Measurements from ENCODE around the gene AP2B1.
A peak's percentile ranks its signal among the peaks of the same experiment; 100 is the strongest.

Gene AP2B1

DNA sequence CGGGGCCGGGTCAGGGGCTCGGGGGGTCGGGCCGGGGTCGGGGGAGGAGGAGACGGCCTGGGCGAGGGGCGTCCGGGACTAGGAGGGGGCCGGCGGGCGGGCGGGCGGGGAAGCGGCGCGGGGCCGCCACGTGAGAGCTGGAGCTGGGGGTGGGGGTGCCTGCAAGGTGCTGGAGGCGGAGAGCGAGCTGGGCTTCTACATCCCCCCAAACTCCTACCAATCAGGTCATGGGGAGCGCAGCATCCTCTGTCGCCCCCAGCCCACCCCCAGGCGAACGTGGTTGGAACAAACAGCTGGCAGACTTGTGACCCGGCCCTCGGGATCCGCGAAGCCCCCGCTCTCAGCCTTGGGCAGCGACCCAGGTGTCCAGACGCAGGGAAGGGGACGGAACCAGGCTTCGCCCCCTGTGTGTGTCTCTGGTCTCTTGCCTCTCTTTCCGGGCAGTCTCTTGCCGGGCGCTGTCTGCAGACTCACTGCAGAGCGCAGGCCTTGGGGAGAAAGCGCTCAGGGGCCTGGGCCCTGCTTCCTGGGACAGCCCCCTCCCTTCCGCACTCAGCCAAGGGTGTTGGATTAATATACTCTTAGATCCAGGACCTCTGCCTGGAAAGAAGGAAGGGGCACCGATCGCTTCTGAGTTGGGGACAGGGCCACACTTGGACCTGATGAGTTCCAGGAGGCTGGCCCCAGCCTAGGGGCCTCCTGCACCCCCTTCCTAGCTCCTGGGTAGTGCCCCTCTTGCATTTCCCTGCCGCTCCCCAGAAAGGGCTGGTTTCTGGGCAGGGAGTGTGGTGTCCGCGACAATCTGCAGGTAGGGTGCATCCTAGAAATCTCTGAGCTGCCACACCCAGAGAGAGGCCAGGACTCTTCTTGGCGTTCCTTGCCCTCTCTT, 145.0 kb downstream of the AP2B1 start:
- no peak for DNase-seq

DNA sequence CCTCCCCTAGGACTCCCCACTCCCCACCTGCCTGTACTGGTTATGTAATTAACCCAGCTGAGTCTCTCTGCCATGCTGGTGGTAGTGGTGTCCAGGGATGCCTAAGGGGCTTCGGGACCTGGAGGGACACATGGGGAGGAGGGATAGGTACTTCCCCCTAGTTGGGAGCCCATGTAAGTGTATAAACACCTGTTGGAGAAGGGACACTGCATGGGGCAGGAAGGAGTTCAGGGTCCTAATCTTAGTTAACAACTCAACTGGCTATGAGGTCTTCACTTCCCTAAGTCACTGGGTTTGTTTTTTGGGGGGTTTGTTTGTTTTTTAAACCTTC, 145.6 kb downstream of the AP2B1 start:
- DNase-seq: no peak

DNA sequence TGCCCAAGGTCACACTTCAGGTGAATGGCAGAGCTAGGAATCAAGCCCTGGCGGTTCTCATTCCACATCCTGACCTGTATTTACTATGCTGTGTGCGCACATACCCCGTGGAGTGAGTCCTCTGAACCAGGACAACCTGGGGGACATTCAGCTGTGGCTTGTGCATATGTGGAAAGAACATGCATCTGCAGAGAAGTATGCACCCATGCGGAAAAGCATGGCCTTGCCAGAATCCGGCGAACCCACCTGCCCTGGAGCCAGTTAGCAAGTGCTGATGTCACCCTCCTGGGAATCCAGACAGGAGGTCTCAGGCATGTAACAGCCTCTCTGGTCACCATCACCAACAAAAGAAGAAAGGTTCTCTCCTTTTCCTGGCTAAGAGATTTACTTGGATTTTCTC, 146.2 kb downstream of the AP2B1 start:
- DNase-seq: no peak

DNA sequence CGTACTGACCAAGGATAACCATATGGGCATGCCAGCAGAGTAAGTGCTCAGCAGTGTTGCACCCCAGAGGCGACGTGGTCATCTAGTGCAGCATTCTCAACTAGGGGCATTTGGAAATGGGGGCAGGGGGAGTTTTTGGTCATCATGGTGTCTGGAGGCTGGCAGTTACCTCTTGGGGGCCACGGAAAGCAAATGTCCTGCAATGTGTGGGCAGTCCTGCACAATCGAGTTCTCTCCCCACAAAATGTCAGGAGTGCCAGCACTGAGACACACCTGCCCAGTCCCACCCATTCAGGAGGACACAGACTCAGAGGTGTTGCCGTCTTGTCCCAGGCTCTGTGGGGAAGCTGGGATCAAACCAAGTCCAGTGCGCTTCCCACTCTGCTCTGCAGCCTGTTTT, 147.3 kb downstream of the AP2B1 start:
- no peak for DNase-seq

DNA sequence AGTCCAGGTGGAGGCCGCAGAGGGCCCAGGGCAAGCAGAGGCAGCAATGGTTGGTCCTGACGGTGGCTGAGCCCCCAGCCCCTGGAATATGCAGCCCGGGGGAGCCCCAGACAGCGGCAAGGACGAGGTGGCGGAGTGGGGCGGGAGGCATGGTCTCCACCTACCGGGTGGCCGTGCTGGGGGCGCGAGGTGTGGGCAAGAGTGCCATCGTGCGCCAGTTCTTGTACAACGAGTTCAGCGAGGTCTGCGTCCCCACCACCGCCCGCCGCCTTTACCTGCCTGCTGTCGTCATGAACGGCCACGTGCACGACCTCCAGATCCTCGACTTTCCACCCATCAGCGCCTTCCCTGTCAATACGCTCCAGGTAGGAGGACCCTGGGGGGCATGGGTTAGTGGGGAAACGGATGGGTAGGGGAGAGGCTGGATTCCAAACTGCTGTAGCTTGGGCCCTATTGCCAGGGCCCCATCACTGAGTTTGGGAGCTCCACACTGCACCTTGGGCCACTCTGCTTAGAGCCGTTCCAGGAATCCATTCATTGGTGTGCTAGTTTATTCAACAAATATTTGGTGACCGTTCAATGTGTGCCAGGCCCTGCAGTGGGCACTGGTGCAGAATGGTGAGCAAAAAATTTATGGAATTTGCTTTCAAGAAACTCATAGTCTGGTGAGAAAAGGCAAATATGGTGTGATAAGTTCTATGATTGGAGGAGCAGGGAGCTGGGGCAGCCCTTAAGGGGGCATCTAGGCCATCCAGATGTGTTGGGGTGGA, 148.1 kb downstream of the AP2B1 start:
- no peak for DNase-seq

DNA sequence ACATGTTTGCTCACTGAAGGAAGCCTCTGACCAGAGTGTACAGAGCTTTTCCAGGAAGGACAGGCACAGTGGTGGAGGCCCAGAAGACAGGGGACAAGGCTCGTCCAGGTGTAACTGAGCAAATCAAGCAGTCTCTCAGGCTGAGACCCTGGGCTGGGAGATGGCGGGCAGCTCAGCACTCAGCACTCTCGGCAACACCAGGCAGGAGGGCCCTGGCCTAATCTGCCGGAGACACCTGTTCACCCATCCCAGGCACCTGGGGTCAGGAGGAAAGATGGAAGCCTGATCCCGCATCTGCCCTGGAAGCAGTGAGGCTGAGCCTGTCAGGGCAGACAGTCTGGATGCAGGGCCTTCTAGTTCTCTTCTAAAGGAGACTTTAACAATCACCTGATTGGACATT, 149.1 kb downstream of the AP2B1 start:
- DNase-seq: no peak

DNA sequence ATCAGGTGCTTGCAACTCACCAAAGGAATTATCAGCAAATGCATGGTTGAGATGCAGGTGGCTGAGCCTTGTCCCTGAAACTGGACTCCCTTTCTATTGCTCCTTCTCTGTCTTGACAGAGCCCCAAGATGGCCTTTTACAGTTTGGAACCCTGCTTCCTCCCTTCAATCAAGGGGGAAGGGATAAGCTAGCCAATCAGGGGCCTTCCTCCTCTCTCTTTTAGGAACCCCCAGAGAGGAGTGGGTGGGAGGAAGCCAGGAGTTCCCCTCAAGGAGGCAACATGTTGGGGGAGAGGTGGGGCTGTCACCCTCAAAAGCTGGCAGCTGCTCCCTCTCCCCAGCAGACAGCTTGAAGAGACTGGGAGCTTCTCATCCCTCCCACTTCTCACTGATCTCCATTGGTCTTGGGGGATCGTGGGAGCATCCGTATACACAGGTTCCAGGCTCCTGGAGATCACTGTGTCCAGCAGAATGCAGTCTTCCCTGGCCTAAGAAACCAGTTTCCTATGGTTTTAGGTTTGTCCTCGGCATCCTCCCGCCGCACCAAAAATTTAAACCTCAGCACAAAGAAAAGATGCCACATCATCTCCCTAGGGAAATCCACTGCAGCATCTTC, 151.5 kb downstream of the AP2B1 start:
- DNase-seq: no peak

DNA sequence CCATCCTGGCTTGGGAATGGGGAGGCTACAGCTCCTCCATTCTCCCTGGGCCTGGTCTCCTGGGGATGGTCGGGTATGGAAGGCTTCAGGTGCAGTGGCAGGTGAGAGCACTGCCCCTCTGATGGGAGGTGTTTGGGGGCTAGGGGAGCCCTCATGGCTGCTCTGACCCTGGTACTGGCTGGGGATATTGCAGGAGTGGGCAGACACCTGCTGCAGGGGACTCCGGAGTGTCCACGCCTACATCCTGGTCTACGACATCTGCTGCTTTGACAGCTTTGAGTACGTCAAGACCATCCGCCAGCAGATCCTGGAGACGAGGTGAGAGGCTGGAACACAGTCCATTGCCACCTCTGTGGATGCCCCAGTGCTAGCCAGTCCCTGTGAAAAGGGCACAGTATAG, 153.1 kb downstream of the AP2B1 start:
- no peak for DNase-seq

DNA sequence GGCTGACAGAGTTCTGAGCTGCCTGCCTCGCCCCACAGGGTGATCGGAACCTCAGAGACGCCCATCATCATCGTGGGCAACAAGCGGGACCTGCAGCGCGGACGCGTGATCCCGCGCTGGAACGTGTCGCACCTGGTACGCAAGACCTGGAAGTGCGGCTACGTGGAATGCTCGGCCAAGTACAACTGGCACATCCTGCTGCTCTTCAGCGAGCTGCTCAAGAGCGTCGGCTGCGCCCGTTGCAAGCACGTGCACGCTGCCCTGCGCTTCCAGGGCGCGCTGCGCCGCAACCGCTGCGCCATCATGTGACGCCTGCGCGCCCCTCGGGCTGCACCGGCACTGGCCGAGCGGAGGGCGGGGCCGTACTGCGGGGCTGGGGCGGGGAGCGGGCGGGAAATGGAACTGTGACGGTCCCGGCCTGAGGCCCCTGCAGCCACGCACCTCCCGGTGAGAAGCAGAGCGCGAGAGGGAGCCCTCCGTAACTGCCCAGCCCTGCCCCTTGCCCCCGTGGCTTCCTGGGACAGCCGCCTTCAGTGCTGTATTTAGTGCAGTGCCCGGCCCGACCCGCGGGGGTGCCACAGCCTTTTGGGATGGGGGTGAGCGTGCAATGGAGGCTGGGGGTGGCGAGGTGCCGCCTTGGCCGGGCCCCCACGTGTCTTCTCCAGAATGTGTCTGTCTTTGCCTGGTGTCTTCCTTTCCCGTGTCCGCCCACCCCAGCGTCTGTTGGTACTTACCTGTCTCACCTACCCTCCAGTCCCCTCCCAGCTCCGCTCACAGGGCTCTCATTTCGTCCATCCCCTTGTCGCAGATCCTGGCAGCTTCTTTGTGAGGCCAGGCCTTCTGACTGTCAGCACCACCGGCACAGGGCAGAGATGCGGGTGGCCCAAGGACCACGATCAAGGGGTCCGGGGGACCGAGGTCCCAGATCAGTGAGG, 154.1 kb downstream of the AP2B1 start:
- peak; percentile 87 for DNase-seq

DNA sequence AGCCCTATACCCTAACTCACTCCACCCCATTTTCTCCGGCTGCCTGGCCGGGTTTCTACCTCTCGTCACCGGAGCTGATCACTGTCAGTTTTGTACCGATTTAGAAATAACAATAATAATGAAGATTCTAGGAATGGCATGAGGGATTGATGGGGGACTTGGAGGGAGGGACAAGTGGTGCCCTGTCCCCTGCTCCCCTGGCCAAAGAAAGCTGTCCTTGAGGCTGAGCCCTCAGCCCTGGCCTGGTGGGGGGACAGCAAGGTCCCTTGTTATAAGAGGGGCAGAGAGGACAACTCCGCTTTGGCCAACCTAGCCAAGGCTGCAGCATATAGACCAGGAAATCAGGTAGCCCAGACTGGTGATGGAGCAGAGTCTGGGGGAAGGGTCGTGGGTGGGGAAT, 155.4 kb downstream of the AP2B1 start:
- DNase-seq: no peak

DNA sequence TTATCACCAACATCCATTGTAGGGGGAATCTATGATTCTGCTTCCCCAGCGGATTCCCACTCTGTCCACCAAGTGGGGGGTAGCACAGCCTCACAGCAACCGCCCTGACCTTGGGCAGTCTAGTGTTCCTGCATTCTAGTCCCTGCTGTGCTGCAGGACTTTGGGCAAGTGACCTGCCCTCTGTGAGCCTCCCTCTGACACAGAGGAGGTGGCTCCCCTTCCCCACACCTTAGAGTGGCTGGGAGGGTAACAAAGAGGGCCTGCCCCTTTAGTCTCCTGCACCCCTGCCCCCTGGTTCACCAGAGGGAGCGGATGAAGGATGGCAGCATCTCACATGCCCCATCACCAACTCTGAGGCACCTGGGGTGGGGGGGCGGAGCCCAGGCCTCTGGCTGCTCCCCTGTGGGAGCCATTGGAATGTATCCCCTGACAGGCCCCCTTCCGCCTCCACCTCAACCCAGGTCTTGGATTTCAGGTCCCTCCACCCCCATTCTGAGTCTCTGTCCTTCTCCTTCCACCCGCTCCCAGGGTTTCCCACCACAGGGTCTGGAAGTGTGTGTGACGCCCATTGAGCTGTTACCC, 155.9 kb downstream of the AP2B1 start:
- DNase-seq: no peak

DNA sequence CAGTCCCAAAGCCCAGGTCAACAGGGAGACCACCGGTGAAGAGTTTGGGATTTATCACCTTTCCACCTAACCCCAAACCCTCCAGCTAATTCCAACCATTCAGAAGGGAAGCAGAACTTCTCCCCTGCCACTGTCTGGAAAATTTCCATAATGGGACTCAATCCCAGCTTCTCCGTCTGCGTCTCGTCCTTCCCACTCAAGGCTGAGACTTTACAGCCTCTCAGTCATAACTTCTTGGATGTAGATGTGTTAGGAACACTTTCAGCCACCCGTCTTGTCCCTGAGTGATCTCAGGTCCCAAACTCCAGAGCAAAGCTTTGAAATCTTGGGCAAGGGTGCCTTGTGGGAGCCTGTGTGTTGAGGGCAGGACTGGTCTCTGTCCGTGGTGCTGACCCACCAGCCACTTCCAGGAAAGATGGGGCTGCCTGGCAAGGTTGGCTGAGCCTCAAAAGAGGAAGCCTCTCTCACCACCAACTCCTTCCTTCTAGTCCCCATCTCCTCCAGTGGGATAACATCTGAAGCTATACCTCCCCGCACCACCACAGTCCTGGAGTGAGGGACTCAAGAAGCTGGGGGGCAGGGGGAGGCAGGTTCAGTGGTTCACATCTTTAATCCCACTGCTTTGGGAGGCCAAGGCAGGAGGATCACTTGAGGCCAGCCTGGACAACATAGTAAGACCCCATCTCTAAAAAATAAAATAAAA, 156.7 kb downstream of the AP2B1 start:
- peak; percentile 11 for DNase-seq

DNA sequence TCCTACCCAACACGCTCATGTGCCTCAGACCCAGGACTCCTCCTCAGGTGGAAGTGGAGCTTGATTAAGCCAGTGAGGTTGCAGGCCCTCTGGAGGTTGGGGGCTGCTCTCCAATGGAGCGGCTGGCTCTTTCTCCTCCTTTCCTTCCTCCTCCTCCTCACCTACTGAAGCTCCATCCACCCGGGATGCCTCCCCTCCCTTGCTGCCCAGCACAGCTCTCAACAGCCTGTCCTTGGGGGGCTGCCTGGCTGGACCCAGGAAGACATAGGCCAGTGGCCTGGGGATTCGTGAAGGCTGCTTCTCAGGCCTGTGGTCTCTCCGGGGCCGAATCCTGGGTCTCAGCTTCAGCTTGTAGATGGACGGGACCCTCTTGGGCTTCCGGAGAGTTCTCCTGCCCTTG, 157.7 kb downstream of the AP2B1 start:
- no peak for DNase-seq

DNA sequence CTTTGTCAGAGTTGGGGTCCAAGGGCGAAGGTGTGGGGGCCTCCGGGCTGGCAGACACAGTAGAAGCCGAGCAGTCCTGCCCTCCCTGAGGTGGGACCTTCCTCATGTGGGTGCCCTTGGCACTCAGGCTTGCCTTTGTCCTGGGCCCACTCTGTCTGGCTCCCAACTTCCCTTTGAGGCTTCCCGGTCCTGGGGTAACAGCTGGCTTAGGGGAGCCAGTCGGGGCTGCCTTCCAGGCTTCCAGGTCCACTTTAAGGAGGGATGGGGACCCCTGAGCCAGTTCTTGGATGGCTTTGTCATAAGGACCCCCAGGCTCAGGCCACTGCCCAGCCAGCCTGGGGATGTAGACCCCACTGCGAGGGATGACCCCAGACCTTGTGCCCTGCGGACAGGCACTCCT, 158.1 kb downstream of the AP2B1 start:
- no peak for DNase-seq

DNA sequence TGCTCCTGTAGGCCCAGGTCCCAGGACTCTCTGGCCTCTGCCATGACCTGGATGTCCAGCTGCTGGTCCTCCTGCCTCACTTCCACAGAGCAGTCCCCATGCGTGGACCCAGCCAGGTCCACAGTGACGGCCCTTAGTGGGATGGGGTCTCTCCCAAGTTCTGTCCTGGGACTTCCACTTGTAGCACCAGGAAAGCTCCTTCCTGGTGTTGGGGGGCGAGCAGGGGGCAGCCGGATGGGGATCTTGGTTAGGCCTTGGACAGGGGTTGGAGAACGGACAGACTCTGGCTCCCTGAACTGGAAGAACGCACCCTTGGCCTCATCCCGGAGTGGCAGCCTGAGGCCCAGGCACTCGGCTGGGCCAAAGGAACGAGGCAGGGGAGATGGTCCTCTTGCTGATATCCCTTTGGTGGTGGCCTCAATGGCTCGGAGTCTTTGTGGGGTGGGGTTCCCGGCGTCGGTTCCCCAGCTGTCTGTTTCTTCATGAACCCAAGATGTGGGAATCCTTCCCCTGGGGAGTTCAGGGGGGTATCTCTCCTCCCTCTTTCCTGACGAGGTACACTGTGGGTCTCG, 158.7 kb downstream of the AP2B1 start:
- DNase-seq: no peak

DNA sequence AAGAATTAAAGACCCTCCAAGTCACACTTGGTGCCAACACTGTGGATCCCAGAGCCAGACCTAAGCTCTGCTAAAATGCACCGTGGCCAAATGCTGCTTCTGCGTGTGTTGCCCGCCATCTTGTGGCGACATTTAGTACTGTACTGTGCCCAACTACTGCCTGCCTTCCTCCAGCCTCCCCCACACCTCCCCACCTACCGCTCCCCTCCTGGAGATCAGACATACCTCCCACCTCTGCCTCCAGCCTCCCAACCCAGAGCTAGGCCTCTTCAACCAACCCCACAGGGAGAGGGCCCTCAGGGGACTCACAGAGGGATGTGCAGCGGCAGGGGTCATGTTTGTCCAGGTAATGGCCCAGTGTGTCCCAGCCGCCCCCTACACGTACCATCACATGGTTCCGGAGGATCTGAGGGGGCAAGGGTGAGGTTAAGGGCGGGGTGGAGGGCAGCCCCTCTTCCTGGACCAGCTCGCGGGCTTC, 160.5 kb downstream of the AP2B1 start:
- peak; percentile 79 for DNase-seq

DNA sequence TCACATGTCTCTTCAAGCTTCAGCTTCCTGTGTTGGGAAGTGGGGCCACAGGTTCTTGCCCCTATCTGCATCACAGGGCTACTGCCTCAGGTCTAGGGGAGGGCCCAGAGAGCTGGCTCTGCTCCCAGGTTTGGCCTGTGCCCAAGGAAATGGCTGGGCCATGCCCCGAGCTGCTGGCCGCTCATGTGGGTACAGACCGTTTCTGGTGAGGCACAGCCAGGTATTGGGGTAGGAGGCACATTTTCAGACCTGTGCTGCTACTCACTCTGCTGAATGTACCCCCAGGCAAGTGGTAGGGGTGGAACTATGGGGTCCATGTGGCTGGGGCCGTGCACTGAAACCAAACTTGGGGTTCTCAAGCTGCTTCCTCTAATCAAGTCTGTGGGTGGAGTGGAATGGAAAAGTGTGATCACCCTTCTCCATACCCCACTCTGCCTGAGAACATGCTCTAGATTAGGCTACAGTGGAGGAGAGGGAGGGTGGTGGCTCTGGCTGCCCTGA, 161.3 kb downstream of the AP2B1 start:
- DNase-seq: no peak

DNA sequence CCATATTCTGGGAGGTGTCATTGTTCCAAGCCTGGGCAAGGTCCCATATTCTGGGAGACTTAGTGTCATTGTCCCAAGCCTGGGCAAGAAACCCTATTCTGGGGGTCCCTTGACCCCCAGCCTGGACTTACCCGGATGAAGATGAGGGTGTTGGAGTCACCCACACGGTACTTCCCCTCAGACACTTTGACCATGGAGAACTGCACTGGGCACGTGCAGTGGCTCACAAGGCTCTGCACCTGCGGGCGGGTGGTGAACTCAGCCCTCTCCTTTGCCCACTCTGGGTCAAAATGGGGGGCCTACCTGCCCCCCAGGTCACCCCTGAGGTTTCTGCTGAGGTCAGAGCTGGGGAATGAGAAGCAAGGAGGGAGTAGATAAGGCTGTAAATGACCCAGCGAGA, 161.9 kb downstream of the AP2B1 start:
- DNase-seq: no peak

DNA sequence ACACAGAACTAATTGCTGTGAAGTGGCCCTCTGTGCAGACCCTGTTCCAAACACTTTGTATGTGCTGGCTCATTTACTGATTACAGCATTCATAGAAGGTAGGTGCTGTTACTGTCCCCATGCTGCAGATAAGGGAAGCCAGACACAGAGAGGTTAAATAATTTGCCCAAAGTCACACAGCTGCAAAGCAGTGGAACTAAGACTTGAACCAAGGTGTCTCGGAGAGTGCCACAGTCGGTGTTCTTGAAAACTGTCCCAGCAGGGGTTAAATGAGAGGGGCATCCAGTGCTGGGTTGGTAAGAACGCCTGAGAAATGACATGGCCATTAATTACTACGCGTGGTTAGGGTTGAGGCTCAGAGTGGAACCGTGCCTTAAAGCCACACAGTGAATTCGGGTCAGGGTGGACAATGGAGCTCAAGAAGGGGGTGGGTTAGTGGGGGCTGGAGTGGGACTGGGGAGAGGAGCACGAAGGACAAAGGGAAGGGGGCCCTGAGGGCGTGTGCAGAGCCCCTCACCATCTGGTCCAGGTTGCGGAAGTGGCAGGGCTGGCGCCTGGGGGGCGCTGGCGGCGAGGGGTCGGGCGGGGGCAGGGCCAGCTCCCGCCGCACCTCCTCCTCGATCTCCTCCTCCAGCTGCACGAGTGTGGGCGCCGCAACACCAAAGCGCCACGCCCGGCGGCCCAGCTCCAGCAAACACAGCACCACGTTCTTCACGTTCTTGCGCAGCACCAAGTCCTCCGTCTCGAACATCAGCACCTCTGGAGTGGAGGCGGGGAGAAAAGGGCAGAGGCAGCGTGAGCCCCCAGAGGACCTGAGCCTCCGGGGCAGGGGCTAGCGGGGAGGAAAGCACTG, 162.7 kb downstream of the AP2B1 start:
- DNase-seq: no peak

Measured in DMS53 (cell line).